ENCODE data around the gene SLC25A41.

The SLC25A41 gene

DNA sequence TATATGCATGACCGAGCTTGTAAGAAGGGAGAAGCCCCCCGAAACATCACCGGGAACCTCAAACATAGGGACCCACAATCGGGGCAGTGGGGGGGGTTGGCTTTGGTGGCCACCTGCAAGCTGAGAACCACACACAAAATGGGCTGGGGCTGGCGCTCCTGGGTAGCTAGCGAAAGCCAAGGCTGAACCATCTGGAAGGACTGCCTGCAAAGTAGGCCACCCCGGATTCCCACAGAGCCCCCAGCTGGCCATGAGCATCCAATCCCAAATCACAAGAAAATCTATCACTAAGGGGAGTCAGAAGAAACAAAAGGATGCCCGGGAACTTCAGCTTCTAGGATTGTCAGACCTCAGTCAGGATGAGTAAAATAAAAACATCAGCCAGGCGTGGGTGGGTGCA is 55.1 kb downstream of the SLC25A41 start:
- Histone ChIP-seq H3K4me1 (ENCODE audit: insufficient read depth, low read length, severe bottlenecking) (peaks cover 7% of the 10 kb centered on the region), H2AFZ (ENCODE audit: low read length) (no peak overlapping the region), H3K36me3 (ENCODE audit: insufficient read depth, low read length) (peaks cover 46% of the 10 kb centered on the region), H3K9me2 (ENCODE audit: low read depth, low read length) (no peaks in the 10 kb centered on the region), H3K4me3 (ENCODE audit: low read depth, low read length, poor library complexity, severe bottlenecking) (no peak overlapping the region), H3K27ac (ENCODE audit: low read depth, low read length, poor library complexity, severe bottlenecking) (no peak overlapping the region), H3K9me3 (ENCODE audit: low read length) (no peaks in the 10 kb centered on the region), H4K20me1 (ENCODE audit: insufficient read depth, low read length) (no peaks in the 10 kb centered on the region), H3K9ac (ENCODE audit: low read length) (no peak overlapping the region), H3K4me2 (ENCODE audit: low read length) (no peak overlapping the region), H3F3A (ENCODE audit: insufficient read depth, low read length) (no peaks in the 10 kb centered on the region), H3K27me3 (ENCODE audit: insufficient read depth, low read length) (no peaks in the 10 kb centered on the region), H3K79me2 (ENCODE audit: insufficient read depth, low read length) (no peaks in the 10 kb centered on the region)
- TF ChIP-seq, protein P1, sequence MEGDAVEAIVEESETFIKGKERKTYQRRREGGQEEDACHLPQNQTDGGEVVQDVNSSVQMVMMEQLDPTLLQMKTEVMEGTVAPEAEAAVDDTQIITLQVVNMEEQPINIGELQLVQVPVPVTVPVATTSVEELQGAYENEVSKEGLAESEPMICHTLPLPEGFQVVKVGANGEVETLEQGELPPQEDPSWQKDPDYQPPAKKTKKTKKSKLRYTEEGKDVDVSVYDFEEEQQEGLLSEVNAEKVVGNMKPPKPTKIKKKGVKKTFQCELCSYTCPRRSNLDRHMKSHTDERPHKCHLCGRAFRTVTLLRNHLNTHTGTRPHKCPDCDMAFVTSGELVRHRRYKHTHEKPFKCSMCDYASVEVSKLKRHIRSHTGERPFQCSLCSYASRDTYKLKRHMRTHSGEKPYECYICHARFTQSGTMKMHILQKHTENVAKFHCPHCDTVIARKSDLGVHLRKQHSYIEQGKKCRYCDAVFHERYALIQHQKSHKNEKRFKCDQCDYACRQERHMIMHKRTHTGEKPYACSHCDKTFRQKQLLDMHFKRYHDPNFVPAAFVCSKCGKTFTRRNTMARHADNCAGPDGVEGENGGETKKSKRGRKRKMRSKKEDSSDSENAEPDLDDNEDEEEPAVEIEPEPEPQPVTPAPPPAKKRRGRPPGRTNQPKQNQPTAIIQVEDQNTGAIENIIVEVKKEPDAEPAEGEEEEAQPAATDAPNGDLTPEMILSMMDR (IDR thresholded peaks at IDR 0.05; ENCODE audit: low read length), result no peak
- TF ChIP-seq EZH2 (IDR thresholded peaks at IDR 0.05; ENCODE audit: borderline replicate concordance, low read length), result no peak

DNA sequence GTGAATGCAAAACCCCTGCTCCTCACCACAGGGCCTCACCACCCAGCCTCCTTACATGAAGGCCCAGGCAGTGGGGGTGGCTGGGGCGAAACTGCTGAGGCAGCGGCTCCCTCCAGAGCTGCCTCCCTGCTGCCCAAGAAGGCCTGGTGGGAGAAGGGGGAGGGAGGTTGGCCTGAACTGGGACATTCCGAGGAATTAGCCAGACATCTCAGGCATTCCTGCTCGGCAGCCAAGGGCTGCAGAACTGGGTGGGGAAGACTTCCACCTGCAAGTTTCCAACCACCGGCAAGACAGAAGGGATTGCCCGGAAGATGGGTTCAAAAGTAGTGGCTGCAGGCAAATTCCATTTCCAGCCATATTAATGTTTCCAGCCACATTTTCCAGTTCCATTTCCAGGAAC is 55.5 kb downstream of the SLC25A41 start:
- Histone ChIP-seq H3F3A (ENCODE audit: insufficient read depth, low read length) (no peaks in the 10 kb centered on the region), H3K9ac (ENCODE audit: low read length) (no peak overlapping the region), H4K20me1 (ENCODE audit: insufficient read depth, low read length) (no peaks in the 10 kb centered on the region), H3K27me3 (ENCODE audit: insufficient read depth, low read length) (no peaks in the 10 kb centered on the region), H3K9me3 (ENCODE audit: low read length) (no peaks in the 10 kb centered on the region), H3K36me3 (ENCODE audit: insufficient read depth, low read length) (peaks cover 42% of the 10 kb centered on the region), H3K27ac (ENCODE audit: low read depth, low read length, poor library complexity, severe bottlenecking) (no peak overlapping the region), H3K79me2 (ENCODE audit: insufficient read depth, low read length) (no peaks in the 10 kb centered on the region), H2AFZ (ENCODE audit: low read length) (no peak overlapping the region), H3K9me2 (ENCODE audit: low read depth, low read length) (no peaks in the 10 kb centered on the region), H3K4me2 (ENCODE audit: low read length) (no peak overlapping the region), H3K4me1 (ENCODE audit: insufficient read depth, low read length, severe bottlenecking) (peaks cover 7% of the 10 kb centered on the region), H3K4me3 (ENCODE audit: low read depth, low read length, poor library complexity, severe bottlenecking) (no peak overlapping the region)
- TF ChIP-seq, protein P1 (IDR thresholded peaks at IDR 0.05; ENCODE audit: low read length), result no peak
- no peak for TF ChIP-seq EZH2 (IDR thresholded peaks at IDR 0.05; ENCODE audit: borderline replicate concordance, low read length)

DNA sequence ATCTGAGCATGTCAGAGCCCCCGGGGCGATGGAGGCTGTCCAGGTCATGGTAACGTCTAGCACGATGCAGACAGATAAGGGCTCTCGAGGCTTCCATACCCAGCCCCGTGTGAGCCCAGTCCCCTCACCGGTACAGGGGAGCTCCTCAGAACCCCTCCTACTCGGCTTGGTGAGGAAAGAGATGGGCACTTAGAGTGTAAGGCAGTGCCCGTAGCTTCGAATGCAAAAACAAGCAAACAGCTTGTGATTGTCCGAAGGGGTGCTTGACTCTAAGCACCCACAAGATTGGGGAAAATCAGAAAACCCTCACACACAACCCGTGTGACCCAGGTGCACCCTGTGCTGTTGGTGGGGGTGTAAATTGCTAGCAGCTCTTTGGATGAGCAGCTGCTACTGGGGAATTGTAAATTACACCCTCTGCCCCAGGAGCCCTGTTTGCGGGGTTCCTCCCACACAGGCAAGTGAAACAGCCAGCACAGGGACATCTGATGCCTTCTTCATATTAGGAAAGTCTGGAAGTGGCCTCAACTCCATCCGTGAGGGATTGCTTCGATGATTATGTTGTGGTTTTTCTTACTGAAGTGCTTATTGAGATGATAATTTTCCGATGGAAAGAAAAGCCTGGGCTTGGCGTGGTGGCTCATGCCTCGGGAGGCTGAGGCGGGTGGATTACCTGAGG is 56.9 kb downstream of the SLC25A41 start:
- TF ChIP-seq, protein P1 (IDR thresholded peaks at IDR 0.05; ENCODE audit: low read length), result no peak
- TF ChIP-seq EZH2 (IDR thresholded peaks at IDR 0.05; ENCODE audit: borderline replicate concordance, low read length), result no peak
- Histone ChIP-seq H3K36me3 (ENCODE audit: insufficient read depth, low read length) (peaks cover 36% of the 10 kb centered on the region), H3K9ac (ENCODE audit: low read length) (no peak overlapping the region), H3F3A (ENCODE audit: insufficient read depth, low read length) (no peaks in the 10 kb centered on the region), H3K27me3 (ENCODE audit: insufficient read depth, low read length) (no peaks in the 10 kb centered on the region), H3K4me2 (ENCODE audit: low read length) (no peak overlapping the region), H3K4me3 (ENCODE audit: low read depth, low read length, poor library complexity, severe bottlenecking) (no peak overlapping the region), H3K9me2 (ENCODE audit: low read depth, low read length) (no peaks in the 10 kb centered on the region), H3K27ac (ENCODE audit: low read depth, low read length, poor library complexity, severe bottlenecking) (no peak overlapping the region), H2AFZ (ENCODE audit: low read length) (no peak overlapping the region), H3K9me3 (ENCODE audit: low read length) (no peaks in the 10 kb centered on the region), H4K20me1 (ENCODE audit: insufficient read depth, low read length) (no peaks in the 10 kb centered on the region), H3K79me2 (ENCODE audit: insufficient read depth, low read length) (no peaks in the 10 kb centered on the region), H3K4me1 (ENCODE audit: insufficient read depth, low read length, severe bottlenecking) (peaks cover 14% of the 10 kb centered on the region)
